Karpas-422 (cell line): Measurements from ENCODE around the gene GLIPR1L1. TPM values are rescaled to one million over a fixed set of nuclear protein-coding genes. Genes with fewer than 3 reads are reported as not detected.

ENCODE experiments used
- total RNA-seq: library from RNA; depleted of rRNA; stranded (reverse); fragments of >200 nt; shearing (Covaris generic); gene quantifications from 2 replicates; pipeline ENCODE4 v1.2.3, GENCODE V29; 2014; ENCODE audit warnings: low replicate concordance; rRNA removed

Gene GLIPR1L1
- total RNA-seq, 1 experiment from 2014 or later: not detected

Other genes starting within 250 kb of the GLIPR1L1 start
- gene KCNC2, start 124.8 kb upstream of the GLIPR1L1 start, total RNA-seq: not detected in 2 replicates
- 34.0 and 50.2 TPM in 2 replicates for gene CAPS2, start 4.3 kb upstream of the GLIPR1L1 start, total RNA-seq
- 0.07 TPM in 1 of 2 replicates, not detected in the other for gene GLIPR1L2, start 56.4 kb downstream of the GLIPR1L1 start, total RNA-seq
- gene GLIPR1, start 146.1 kb downstream of the GLIPR1L1 start, total RNA-seq: 55.0 and 149 TPM in 2 replicates
- gene KRR1, start 176.9 kb downstream of the GLIPR1L1 start, total RNA-seq: 35.8 and 63.8 TPM in 2 replicates